ENCODE measurements around the gene GGCX.
"Not testable (repeated sequence)": the region's sequence is repeated elsewhere in the genome, so short reads cannot be mapped to it uniquely, and the experiment has no call there.

The GGCX gene

DNA sequence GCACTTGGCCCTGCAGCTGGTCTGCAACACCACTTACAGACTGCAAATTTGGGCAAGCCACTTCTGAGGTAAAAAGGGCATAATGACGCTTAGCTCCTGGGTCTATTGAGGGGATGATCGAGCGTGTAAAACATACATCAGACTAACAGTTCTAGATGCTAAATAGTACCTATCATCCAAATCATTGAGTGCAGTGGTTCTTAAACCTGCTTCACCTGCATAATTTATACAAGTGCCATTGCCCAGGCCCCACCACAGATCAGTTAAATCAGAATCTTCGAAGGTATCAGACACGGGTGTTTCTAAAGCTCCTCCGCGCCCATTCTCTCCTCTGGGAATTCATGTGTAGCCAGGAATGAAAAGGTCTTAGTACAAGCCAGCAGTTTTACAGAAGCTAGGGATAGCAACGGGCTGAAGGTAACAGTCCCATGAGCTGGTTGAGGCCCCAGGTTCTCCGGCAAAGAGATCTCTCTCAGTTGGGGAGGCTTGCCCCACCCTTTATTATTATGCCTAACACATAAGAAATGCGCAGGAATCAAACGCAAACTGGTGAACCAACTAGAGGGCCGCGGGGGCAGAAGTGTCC, 33.5 kb upstream of the GGCX start:
- DNase-seq (ENCODE audit: low spot score), result no peak

DNA sequence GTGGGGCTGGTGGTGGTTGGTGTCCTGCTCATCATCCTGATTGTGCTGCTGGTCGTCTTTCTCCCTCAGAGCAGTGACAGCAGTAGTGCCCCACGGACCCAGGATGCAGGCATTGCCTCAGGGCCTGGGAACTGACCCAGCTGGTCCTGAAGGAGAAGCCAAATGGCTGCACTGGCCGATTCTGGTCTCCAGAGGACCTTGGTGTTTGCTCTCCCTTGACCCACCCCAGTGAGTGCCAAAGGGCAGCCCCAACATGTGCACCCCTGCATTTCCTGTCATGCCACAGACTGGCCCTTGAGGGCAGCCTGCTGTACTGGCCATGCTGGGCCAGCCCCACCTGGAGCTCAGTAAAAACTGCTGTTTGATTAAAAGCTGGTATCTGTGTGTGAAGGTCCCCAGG, 31.7 kb upstream of the GGCX start:
- DNase-seq (ENCODE audit: low spot score), result no peak

DNA sequence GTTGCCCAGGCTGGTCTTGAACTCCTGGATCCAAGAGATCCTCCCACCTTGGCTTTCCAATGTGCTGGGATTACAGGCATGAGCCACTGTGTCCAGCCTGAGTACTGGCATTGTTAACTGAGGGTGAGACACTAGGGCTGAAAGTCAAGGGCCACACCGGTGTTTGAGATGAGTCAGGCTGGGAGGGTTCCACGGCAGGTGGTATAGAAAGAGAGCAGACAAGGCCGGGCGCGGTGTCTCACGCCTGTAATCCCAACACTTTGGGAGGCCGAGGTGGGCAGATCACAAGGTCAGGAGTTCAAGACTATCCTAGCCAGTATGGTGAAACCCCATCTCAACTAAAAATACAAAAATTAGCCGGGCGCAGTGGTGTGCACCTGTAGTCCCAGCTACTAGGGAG, 31.0 kb upstream of the GGCX start:
- not testable (repeated sequence) for DNase-seq (ENCODE audit: low spot score)

DNA sequence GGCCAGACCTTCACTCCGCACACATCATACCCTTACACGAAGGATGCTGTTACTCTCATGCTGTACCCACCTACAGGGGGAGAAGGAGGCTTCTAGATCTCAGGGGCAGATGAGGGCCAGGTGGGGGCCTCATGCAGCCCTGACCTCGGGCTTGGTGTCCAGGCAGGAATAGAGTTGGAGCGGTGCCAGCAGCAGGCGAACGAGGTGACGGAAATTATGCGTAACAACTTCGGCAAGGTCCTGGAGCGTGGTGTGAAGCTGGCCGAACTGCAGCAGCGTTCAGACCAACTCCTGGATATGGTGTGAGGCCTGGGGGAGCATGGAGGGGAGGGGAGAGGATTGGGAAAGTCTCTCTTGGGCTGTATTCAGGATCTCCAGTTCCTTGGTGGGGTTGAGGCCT, 30.3 kb upstream of the GGCX start:
- no peak for DNase-seq (ENCODE audit: low spot score)

DNA sequence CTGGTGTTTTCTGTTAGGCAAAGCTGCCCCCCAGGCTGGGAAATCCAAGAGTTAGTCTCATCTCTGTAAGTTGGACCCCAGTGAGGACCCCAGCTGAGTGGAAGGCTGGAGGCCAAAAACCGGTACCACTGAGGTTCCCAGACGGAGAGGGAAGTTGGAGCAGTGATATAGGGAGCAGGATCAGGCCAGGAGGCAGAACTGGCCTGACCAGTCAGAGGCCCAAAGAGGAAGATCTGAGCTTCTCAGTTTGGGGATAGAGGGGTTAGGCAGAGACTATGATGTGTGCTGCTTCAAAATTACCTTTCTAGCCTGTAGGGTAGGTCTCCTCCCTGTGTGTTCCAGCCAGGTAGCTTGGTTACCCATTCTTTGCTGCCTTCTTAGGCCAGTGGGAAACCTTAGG, 29.7 kb upstream of the GGCX start:
- DNase-seq (ENCODE audit: low spot score), result no peak

DNA sequence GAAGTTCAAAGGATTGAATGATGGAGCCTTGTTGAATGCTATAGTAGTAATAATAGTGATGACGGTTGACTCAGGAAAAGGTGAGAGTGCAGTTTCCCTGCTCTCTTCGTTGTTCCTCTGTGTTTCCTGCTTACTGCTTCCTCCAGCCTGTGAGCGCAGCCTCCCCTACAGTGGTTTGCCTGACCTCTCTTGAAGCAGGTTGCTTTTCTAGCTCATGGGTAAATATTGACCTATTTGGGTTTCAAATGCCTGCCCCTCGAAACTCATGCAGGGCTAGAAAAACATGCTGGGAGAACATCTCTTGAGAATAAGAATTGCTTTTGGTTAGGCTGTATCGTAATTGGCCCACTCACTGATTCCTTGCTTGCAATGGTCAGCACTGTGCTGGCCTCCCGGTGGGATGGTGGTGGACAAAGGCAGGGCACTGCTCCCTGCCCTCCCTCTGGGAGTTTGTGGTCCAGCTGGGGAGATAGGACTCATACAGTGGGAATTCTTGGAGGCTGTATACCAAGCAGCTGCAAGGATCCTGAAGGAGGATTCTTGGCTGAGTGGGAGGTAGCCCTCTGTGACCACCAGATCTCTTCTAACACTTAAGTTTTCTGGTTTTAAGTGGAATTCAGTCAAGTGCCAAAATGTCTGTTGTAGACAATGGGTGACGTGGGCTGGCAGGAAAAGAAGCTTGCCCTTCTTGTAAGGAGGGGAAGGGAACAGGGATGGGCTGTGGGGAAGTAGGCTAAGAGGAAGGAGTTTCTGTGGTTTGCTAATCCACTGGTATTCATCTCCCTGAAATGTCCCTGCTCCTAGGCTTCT, 28.9 kb upstream of the GGCX start:
- DNase-seq (ENCODE audit: low spot score), result no peak

DNA sequence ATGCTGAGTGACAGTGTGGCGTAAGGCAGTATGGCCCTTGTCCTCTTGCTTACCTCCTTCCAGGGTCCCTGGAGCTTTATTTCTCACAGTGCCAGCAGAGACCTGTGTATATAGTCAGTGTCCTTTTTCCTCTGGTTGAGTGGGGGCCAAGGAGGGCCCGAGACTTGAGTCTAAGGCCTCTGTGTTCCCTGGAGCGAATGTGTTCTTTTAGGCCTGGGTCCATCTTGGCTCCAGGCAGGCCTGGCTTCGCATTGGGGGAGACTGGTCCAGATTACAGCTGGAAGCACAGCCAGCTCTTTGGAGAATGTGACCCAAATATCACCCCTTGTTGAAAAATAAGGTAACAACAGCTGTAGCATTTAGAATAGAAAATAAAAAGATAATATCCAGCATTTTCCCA, 27.9 kb upstream of the GGCX start:
- no peak for DNase-seq (ENCODE audit: low spot score)

DNA sequence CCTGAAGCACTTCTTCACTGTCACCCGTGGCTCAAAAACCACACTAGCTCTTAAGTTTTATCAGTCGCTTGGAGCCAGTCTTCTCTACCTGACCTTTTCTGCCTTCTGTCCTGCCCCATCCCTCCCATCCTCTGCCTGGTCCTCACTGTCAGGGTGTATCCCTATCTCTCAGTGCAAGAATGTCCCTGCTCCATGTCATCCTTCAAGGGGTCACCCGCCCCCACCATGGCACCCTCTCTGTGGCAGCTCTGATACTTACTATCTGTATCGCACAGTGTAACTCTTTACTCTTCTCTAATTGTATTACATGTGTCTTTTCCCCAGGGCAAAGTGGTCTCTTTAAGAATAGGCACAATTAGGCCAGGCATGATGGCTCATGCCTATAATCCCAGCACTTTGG, 27.4 kb upstream of the GGCX start:
- DNase-seq (ENCODE audit: low spot score), result no peak

DNA sequence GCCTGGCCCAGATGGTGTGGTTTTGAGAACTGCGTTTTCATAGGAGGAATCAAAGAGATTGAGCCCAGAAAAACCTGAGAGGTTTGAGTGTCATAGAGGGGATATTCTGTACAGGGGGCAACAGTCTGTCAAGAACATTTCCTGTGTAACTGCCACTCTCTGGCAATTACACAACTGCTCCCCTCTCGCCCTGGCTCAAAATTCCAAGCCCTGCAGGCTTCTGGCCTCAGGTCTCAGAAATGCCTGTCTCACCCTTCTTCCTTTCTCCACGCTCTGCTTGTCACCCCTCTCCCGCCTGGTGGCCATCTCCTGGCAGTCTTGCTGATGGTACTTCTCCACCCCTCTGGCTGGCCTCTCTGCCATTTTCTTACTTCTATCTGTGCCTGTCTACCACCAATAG, 26.9 kb upstream of the GGCX start:
- no peak for DNase-seq (ENCODE audit: low spot score)

DNA sequence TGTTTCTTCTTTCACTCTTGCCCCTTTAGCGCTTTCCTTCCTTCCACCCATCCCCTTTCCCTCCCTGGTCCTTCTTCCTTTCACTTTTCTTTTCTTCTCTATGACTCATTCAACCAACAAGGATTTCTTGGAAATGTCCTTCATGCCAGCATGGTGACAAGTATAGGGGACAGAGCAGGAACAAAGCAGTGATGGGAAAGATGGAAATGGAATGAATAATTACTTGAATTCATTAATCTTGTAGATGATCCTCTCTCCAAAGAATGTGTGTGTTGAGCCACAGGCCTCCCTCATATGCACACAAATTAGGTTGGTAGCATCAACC, 24.4 kb upstream of the GGCX start:
- no peak for DNase-seq (ENCODE audit: low spot score)

DNA sequence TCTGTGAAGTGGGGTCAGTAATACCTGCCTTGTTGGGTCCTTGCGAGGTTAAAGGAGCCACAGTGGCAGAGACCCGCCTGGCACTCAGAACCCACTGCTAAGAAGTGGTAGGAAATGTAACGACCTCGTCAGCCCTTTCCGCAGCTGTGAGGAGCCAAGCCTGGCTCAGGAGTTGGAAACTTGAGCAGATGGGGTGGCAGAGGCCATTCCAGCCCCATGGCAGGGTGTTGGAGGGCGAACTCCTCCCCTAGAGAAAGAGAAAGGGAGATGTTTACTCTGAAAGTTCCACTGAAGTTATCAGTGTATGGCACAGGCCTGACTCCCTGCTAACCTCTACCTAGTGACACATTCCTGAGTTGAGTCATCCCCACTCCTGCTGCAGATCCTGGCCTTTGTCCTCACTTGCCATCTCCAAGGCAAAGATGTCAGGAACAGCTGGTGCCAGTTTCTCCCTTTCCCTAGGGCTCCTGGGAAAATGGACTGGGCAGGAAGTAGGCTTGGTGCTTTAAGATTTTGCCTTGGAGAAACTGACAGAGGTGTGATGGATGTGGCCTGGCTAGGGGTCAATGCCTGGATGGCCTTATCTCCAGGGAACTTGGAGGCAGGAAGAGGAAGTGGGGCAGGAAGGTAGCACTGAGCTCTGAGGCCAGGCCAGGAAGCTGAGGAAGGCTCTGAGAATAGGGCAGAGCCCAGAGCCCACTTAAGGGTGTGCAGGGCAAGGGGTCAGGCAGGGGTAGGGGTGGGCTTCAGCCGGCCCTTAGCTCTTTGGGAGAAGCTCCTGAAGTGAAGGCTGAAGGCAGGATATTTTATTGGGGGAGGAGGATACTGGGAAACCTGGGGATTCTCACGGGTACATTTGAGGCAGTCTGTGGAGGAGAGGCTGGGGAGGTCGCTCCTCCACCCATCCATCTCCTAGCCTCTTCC, 23.8 kb upstream of the GGCX start:
- DNase-seq (ENCODE audit: low spot score), result no peak

DNA sequence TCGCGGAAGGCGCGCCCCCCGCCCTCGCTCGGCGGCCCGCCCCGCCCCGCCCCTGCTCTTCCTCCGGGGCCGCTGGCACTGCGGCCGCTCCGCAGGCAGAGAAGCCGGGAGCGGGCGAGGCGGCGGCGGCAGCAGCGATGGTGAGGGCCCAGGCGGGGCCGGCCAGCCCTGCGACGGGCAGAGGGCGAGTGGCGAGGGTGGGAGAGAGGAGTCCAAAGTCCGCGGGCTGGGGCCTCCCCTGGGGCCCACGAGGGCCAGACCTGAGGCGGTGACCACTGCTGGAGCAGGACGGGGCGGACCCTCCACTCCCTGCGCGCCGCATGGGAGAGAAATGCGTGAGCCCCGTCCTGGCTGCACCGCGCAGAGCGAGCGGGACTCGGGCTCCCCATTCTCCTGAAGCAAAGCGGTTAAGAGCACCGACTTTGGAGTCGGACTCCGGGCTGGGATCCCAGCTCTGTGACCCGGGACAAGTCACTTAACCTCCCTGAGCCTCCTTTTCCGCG, 23.1 kb upstream of the GGCX start, which contains the start of gene VAMP5:
VAMP5 (plus strand) TSS at position 78 of the 503 bp plus-strand sequence; CDS start at position 138, 60 bp downstream.
- DNase-seq (ENCODE audit: low spot score), result no peak

DNA sequence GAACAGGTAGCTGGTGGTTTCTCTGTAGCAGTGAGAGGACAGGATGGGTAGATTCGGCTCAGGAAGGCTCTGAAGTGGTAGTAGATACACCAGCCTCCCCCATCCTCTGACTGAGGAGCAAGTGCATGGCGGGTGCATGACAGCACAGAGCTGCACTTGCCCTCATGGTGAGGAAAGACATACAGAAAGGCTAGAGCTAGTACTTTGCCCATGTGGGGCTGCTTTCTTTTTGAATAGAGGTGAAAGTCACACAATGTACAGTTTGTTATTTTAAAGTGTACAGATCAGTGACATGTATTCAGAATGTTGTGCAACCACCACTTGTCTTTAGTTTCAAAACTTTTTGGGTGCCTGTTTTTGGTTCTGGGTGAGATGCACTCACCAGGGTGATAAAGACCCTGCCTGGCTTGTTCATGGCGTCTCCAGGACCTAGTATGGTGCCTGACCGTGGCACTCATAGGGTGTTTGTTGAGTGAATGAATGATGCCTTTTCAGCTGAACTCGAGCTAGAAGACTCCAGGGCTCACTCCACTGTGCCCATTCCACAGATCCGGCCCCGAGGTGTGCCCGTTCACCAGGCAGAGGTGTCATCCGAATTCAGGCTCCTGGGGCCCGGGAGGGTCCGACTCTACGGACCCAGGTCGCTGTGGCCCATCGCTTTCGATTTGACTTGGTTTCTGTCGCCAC, 22.5 kb upstream of the GGCX start:
- DNase-seq (ENCODE audit: low spot score), result peak; percentile 40

DNA sequence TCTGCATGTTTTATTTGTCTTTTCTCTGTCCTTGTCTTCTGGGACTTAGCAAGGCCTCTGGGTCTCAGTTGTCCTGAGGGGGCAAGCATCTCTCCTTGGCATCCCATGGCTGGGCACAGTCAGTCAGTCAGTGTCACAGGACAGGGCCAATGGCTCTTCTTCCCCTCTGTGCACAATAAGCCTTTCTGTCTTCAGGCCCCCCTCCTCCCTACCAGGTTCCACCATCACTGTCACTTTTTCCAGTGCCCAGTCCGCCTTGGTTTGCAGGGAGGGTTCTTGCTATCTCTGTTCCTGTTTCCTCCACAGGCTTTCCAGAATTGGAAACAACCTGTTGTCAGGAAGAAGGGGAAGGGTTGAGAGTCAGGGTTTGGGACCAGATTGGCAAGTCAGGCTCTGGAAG, 21.2 kb upstream of the GGCX start:
- DNase-seq (ENCODE audit: low spot score), result no peak

DNA sequence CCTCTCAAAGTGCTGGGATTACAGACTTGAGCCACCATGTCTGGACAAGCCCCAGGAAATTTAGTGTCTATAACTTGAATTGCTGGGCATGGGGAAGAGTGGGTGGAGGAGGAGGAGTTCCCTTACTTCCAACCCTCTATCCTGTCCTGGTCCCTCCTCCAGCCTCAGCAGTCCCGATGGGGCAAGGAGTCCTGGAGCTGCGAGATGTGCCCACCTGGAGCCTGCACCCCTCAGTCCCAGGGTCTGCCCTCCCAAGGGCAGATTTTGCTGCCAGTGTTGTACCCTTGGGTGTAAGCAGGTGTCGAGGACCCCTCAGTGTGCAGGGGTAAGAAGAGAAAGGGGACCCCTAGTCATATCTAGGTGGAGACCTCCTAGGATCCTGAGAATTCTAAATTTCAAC, 18.9 kb upstream of the GGCX start:
- DNase-seq (ENCODE audit: low spot score), result no peak

DNA sequence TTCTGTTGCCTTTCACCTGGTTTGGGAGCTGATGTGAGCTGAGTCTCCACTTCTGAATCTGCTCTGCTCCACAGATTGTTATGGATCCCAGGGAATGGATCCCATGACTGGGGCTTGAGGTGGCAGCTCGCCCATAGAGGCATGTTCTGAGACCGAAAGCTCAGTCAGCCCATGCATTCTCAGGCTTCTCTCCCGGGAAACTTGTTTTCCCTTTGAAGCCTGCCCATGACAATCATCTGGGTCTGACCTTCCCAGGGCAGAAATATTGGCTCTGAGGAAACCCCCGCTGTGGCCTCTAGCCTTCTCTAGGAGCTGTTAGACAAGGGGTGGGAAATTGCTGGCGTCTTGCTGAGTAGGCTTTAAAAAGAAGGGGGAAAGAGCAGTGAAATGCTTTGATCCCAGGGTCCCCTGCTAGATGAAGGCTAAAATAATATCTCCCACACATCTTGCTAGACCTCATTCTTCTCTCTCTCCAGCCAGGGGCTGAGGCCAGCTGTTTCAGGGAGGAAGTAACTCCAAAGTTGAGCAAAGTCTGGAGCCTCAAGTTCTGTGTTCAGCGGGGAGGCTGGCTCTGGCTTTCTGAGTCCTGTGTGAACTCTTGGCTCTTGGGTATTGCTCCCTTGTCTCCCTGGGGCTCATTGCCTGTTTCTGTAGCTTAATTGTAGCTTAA, 18.1 kb upstream of the GGCX start:
- DNase-seq (ENCODE audit: low spot score), result no peak

DNA sequence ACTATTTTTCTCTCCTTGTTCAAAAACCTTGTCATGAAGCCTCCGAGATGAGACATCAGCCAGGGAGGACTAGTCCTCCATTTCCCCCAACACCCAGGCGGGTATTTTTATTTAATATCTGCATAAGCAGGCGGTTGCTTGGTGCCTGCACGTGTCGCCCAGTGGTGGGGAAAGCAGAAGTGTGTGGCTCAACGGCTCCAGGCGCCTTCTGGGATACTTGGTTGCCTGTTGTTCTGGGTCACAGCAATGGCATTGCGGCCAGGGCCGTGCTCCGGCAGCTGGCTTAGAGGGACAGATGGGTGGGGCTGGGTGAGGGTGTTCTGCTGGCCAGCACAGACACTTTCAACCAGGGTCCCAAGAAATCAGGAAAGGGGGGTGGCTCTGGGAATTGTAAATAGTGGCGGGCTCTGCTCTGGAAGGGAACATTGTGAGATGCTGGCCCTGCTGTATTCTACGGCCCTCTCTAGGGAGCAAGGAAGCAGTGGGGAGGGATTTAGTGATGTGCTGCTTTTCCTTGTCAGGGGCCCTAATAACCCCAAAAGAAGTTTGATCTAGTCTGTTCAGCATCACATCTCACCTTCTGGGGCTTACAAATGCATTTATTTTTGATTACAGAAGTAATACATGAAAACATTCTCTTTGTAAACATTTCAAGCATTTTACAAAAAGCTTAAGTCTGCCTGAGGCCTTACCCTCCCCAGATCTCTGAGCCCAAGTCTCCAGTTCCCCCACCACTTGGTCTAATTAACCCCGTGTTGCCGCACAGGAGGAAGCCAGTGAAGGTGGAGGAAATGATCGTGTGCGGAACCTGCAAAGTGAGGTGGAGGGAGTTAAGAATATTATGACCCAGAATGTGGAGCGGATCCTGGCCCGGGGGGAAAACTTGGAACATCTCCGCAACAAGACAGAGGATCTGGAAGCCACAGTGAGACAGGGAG, 17.2 kb upstream of the GGCX start:
- DNase-seq (ENCODE audit: low spot score), result no peak

DNA sequence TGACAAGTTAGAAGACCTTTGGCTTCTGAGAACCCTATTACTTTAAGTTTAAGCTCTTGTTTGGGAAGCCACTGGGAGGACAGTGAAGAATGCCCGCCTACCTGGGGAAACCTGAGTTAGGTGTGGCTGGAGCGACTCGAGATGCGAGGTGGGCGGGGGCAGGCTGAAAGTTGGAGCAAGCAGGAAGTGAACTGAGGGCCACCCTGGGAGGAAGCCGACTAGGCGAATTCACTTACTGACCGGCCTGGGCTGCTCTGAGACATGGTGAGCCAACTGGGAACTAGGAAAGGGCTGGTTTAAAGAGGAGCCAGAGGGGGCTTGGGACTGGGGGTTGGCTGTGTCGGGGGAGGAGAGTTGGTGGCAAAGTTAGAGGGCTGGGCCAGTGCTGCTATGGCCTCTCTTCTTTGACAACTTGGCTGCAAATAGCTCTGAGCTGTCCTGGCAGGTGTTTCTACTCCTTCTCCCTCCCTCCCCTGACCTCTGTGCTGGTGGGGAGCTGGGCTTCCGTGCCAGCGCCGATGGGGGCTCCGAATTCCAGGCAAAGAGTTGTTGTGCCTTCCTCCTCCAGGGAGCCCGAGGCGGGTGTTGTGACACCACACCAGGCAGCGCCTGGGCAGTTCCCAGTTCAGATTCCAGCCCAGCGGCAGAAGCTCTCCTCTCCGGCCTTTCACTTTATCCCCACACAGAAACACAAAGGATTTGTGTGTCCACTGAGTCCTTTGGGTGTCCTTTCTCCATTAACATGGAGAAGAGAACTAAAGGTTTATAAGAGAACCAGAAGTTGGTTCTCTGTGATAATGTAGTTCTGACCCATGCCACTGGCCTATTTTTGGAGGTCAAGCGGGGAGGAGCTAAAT, 16.3 kb upstream of the GGCX start, which contains the start of gene VAMP8:
VAMP8 (plus strand) TSS at position 201 of the 857 bp plus-strand sequence; CDS start at position 262, 61 bp downstream.
- DNase-seq (ENCODE audit: low spot score), result peak; percentile 63

DNA sequence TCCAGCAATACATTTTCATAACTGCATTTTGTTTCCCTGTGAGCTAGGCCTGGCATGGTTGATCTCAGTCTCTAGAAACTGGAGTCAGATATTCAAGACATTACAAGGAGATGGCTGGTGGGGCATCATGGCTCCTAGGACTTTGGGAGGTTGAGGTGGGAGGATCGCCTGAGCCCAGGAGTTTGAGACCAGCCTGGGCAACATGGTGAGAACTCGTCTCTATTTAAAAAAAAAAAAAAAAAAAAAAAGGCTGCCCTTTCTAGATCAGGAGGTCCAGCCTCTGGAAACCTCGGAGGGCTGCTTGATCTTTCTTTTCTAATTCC, 15.7 kb upstream of the GGCX start:
- no peak for DNase-seq (ENCODE audit: low spot score)
